G401.6 (cell line): Measurements from ENCODE around the gene SKI.

ENCODE experiments used
- FAIRE-seq: peaks from 2 replicates; lab custom pipeline; 2012; peaks lifted over from hg19 to GRCh38; lab: Jason Lieb, UNC

Gene SKI

DNA sequence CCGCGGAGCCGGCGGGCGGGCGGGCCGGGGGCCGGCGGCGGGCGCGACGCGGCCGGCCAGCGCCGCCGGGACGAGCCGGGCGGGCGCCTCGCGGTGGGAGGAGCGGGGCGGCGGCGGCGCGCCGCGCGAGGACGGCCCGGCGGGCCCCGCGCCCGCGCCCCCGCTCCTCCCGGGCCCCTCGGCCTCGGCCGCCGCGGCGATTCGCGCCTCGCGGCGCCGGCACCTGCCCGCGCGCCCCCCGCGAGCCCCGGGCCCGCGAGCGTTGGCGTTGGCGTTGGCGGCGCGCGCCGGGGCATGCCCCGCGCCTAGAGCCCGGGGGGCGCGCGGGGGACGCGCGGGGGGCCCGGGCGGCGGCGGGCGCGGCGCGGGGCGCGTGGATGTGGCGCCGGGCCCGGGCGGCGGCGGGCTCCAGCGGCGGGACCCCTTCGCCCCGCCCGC is at the start of gene SKI:
SKI (plus strand) TSS at position 163 of the 438 bp plus-strand sequence. CDS start 448 bp downstream, outside the sequence.
- no peak for FAIRE-seq

DNA sequence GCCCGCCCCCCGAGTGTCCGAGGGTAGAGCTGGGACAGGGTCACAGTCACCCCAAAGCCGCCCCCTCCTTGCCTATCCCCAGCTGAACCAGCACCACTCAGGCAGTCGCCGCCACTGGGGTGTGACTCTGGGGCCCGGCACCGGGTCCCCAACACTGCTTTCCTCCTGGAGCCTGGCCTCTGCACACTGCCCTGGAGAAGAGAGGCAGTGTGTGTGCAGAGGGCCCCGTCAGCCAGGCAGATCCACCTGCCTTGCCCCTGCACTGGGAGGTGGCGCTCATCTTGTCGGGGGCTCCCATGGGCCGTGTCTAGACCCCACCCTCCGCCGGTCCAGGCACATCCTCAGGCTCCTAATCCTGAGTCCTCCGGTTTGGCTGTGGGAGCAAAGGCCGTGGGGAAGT is 49.2 kb upstream of the SKI start:
- FAIRE-seq, result no peak

GRCh38 chr1:2179283-2180013 is 48.7 kb upstream of the SKI start:
- no peak for FAIRE-seq

DNA sequence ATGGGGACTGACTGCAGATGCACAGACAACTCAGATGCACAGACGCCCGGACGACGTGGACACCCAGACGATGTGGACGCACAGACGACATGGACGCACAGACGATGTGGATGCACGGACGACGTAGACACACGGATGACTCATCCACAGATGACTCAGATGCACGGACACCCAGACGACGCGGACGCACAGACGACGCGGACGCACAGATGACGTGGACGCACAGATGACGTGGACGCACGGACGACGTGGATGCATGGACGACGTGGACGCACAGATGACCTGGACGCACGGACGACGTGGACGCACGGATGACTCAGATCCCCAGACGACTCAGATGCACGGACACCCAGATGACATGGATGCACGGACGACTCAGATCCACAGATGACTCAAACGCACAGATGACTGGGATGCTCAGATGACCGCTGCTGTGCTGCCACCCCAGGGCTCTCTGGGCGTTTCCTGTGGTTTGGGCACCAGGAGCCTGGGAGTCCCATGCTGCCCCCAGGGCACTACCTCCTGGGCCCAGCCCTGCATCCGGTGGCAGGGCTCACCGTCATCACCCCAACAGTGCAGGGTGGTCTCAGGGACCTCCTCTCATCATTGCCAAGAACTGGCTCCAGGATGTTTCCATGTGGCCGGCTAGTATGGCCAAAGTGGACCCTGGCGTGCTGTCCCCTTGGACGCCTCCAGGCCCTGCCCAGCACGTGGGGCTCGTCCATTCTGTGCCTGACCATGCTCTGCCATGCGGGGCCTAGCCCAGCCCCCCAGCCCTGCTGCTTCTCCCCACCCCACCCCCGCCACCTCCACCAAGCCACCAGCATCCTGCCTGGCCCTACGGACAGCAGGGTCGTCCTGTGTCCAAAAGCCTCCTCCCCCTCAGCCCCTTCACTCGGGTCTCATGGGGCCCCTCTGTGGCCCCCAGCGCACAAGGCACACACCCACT is 47.5 kb upstream of the SKI start:
- FAIRE-seq, result no peak

GRCh38 chr1:2181271-2181670 is 46.8 kb upstream of the SKI start:
- FAIRE-seq, result no peak

DNA sequence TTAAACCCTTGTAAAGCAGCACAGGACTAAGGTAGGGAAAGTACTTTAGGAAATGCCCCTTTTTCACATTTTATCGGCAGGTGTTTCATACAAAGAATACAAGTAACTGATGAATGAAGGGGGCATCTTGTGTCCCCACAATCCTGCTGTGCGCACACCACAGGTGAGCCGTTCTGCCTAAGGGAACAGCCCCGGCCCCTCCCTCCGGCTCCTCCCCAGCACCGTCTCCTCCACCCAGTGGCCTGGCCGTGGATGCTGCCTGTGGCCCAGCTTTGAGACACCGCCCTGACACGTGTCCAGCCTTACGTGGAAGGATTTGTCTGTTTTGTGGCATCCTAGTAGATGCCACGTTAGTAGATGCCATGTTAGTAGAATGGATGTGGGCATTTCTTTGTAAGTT is 46.4 kb upstream of the SKI start:
- FAIRE-seq, result no peak

DNA sequence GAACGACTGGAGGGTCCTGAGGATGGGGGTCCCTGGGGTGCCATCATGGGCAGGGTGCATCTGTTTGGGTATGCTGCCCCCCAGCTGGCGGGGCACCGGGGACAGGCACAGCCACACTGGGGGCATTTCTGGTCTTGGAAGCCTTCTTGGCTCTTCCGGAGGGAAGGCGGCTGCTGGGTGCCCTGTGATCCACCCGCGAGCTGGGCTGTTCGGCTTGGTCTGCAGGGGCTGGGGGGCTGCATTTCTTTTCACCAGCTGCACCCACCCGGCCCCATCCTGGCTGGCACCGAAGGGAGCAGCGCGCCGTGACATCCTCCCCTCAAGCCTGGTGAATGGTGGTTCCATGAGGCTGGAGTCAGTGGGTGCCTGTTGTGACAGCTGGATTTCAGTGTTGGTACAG is 45.7 kb upstream of the SKI start:
- no peak for FAIRE-seq

DNA sequence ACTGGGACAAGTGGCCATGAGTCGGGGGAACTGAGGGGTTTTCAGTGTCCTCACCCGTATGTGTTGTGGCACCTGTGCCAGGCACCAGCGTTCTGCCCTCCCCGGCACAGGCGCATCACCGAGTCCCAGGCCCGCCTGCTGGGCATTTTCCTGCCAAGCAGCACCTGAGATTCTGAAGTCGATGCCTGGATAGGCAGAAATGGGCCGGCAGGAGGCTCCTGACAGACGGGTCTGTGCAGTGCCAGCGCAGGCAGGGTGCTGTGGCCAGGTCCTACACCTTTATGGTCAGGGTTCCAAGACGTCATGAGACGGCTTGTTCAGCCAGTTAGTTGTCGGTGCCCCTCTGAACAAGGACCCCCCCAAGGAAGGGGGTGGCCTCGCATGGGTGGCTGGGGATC is 44.2 kb upstream of the SKI start:
- no peak for FAIRE-seq

DNA sequence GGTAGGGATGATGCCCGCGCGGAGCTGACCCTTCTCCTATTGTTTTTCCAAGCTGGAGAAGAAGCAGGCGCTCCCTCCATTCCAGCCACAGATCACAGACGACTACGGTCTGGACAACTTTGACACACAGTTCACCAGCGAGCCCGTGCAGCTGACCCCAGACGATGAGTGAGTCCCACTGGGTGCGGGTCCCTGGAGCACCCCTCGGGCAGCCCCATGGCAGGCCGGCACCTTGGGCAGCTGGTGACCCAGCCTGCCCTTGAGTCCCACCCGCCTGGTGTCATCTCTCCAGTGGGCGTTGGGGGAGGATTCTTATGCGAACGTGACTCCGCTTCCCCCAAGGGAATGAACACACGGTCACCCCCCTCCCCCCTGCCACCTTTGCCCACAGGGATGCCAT is 43.6 kb upstream of the SKI start:
- no peak for FAIRE-seq

GRCh38 chr1:2184934-2185333 is 43.2 kb upstream of the SKI start:
- no peak for FAIRE-seq

DNA sequence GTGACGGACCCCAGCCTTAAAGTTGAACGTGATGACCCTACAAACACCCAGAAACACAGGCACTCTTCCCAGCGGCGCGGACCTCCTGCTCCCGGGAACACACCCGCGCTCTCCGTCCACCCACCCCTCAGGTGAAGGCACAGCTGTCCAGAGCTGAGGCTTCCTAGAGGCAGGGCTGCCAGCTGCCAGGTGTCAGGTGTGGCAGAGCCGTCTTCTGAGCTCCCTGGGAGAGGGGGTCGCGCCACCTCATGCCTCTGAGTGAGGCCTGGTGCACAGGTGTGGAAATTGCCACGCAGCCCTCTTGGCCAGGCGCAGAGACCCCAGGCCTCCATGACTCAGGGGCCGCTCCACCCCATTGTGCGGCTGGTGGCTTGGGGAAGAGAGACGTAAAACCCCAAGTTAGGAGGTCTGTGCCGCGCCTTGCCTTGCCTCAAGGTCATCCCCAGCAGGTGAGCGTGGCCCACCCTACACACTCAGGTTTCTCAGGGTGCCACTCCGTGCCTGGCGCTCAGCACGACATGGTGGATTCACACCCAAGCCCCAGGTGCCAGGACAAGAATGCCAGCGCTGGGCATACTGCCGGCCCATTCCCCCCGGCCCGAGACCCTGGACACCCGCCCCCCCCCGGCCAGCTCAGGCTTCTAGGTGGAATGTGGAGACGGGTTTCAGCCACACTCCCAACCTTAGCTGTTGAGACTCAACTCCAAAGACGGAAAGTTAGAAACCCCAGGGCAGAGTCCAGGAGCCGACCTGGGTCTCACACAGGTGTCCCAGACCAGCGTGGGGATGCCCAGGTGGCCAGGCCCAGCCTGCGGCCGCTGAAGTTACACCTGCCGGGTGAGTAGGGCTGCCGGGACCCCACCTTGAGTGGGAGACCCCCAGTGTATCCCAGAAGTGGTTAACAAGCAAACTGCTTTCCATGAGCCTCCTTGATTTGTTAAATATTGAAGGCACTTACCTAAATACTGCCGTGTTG is 42.0 kb upstream of the SKI start:
- FAIRE-seq, result no peak

DNA sequence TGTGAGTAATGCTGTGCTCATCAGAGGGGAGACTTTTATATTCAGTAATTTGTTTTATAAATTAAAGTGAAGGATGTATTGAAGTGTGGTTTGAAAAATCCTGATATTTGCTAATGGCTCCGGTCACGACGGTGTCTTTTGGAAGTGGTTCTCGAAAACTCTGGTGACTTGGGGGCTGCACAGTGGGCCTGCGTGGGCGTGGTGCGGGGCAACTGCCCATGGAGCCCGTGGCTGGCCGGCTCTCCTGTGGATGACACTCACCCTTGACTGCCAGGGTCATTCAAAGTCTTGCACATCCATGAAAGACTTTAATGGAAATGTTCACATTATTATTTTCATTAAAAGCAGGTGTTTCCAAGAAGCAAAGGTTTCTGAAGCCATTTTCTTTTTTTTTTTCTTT is 41.2 kb upstream of the SKI start:
- FAIRE-seq, result no peak

DNA sequence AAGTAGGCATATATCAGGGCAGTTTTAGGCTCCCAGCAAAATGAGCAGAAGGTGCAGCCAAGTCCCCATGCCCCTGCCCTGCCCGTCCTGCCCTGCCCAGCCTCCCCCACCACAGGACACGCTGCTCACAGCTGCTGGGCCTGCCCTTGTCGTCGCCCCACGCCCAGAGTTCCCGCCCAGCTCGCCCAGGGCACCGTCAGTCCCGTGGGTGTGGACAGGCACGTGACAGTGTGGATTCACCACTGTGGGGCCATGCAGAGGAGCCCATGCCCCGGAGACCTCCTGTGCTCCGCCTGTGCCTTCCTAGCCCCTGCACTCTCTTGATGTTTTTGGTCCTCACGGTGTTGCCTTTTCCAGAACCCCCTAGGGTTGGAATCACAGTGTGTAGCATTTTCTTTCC is 40.5 kb upstream of the SKI start:
- FAIRE-seq, result no peak

DNA sequence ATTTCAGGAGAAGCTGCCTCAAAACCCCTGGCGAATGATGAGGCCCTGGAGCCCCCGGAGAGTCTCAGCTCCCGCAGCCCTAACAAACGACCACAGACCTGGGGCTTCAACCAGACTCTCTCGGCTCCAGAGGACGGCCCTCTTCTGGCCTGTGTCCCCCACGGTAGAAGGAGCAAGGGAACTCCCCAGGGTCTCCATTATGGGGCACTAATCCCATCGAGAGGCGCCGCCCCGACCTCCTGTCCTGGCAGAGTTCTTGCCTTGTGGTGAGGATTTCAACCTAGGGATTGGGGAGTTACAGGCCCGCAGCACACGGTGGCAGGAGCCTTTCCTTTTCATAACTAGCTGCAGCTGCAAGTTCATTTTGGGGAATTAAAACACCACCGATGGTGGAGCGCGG is 39.8 kb upstream of the SKI start:
- FAIRE-seq, result no peak

GRCh38 chr1:2189459-2190425 is 38.4 kb upstream of the SKI start:
- FAIRE-seq, result peak; percentile 96

- FAIRE-seq, result no peak
Measured at GRCh38 chr1:2190491-2190976, 37.6 kb upstream of the SKI start.

DNA sequence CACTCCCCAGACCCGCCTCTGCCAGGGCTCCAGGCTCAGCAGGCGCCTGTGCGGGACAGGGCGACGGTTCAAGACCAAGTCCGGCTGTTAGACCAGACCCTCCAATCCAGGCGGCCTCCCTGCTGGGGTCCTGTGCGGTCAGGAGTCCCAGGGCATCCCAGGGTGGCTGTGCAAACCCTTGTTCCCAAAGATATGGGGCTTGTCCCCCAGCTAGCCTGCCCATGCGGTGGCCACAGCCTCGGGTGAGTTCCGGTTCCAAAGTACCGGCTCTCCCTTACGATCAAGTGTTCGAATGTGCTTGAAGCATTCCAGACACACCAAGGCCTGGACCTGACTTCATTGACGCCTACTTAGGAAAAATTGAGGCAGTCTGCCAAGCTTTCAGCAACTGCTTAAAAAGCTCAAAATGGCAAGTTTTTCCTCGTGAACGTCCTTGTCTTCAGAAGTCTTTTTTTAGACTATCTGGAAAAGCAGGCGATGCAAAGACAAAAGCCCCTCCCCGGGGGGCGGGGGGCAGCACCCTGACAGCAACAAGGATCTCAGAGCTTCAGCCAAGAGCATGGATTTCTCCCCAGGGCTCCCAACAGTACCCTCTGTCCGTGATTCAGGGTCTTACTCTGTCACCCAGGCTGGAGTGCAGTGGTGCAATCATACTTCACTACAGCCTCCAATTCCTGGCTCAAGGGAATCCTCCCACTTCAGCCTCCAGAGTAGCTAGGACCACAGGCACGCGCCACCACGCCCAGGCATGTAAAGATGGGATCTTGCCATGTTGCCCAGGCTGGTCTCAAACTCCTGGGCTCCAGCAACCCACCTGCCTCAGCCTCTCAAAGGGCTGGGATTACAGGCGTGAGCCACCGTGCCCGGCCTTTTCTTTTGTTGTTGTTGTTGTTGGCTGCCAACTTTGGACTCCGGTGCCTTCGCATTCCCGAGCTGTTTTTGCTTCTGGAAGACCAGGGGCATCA is 35.8 kb upstream of the SKI start:
- no peak for FAIRE-seq

DNA sequence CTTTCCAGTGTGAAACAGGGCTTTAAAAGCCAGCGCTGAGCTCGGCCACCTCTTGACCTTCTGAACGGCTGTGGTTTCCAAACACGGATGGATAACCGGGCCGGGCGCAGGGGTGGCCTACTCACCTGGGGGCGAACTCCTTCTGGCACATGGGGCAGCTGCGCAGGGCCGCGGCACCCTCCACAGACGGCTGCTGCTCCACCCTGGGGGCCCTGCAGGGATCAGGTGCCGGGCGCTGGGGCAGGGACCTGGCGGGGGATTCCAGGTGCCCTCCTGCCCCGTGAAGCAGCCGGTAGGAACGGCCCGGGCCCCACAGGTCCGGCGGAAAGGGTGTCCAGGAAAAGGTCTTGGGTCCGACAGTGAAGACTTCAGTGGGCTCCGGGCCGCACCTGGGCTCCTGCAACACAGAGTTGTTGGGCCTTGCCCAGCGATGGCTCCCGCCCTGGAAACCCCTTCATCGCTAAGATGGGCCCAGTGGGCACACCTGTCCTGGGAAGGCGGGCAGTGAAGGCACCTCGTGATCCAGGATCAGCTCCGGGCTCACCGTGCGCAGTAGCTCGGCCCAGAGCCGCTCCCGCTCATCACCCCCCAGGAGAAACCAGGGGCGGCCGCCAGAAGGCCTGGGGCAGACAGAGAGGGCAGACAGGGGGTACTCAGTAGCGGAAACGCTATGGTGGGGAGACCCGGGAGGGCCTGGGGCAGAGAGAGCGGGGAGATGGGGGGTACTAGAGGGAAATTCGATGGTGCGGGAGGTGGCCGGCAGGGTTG is 34.4 kb upstream of the SKI start:
- FAIRE-seq, result no peak
